Measurements from ENCODE around the gene APOBR. TPM values are rescaled to one million over a fixed set of nuclear protein-coding genes. Genes with fewer than 3 reads are reported as not detected.

APOBR gene
- total and polyA plus RNA-seq, 2 of the 13 experiments (the other 11 are each of a cell fraction or from before 2014, with no cell fraction given) = 0.03 TPM; not detected in 1

- CTCF ChIA-PET (ENCODE audit: low intra/inter-chr PET ratio, low total read pairs) = no interaction called here
- H4K20me1 ChIP-seq (ENCODE audit: insufficient read depth, low read length) = no peaks in the 10 kb centered on the region
- TF ChIP-seq ZNF607 (CRISPR knock-in tag; IDR thresholded peaks at IDR 0.05; ENCODE audit: borderline replicate concordance) (0 out of 2 replicates have a peak, but pooled peaks have one; percentile 53), ZFP36L1 (CRISPR knock-in tag; IDR thresholded peaks at IDR 0.05) (no peak)
- no peak overlapping the region for H2AFZ ChIP-seq (ENCODE audit: low read length)
- no peak overlapping the region for H3K9ac ChIP-seq (ENCODE audit: insufficient read depth, low read depth, low read length)
- no peaks in the 10 kb centered on the region for H3K79me2 ChIP-seq (ENCODE audit: insufficient read depth, low read length)
- POLR2A ChIA-PET = no interaction called here
- no peaks in the 10 kb centered on the region for H3K36me3 ChIP-seq (replicated peaks in 1 of 2; ENCODE audit: control insufficient read depth in 1 of 2, insufficient read depth in 2 of 2, low read length in 2 of 2)
- in situ Hi-C loops (cut with HindIII; ENCODE audit: extremely low pct_ligation_motif_present, low pct_unique_long_range_greater_than_20kb) = no loop called here
- no peak overlapping the region for H3K4me3 ChIP-seq (replicated peaks in 1 of 3; ENCODE audit: insufficient read depth in 1 of 3, low read depth in 2 of 3, low read length in 3 of 3)
- ATAC-seq (no peak), DNase-seq (ENCODE audit: low spot score) (no peak), FAIRE-seq (no peak)
- H3K27ac ChIP-seq (ENCODE audit: extremely low read length, insufficient read depth, low read length) = no peak overlapping the region
- H3K4me2 ChIP-seq (ENCODE audit: low read depth, low read length) = peak overlapping the region; percentile 2; the same call in 1 of the 2 replicates
- BruUV-seq (replicated peaks) = no TSS peak
- 92% methylated on average over 3 of the region's 3 CpGs for WGBS (ENCODE audit: low lambda C conversion rate)
- peaks cover 0 to 7% of the 10 kb centered on the region in 2 experiments; a peak in 3 of 5 replicates for H3K27me3 ChIP-seq (ENCODE audit: control insufficient read depth in 1 of 2, insufficient read depth in 2 of 2, low read length in 2 of 2)
- intact Hi-C loops (cut with micrococcal nuclease; ENCODE audit: unreplicated experiment) = no loop called here
- H3K9me3 ChIP-seq (ENCODE audit: low read length) = no peaks in the 10 kb centered on the region
- peaks cover 70% of the 10 kb centered on the region for H3K4me1 ChIP-seq (ENCODE audit: insufficient read depth, low read length)
Observed at GRCh38 chr16:28511031-28511430, 16.6 kb downstream of the APOBR start.

GRCh38 chr16:28511801-28512789 lies 17.7 kb downstream of the APOBR start:
- Histone ChIP-seq H2AFZ (ENCODE audit: low read length) (peak overlapping the region; percentile 63), H3K79me2 (ENCODE audit: insufficient read depth, low read length) (no peaks in the 10 kb centered on the region), H3K36me3 (replicated peaks in 1 of 2; ENCODE audit: control insufficient read depth in 1 of 2, insufficient read depth in 2 of 2, low read length in 2 of 2) (no peaks in the 10 kb centered on the region), H3K27ac (ENCODE audit: extremely low read length, insufficient read depth, low read length) (no peak overlapping the region), H4K20me1 (ENCODE audit: insufficient read depth, low read length) (no peaks in the 10 kb centered on the region), H3K4me1 (ENCODE audit: insufficient read depth, low read length) (peaks cover 60% of the 10 kb centered on the region), H3K9me3 (ENCODE audit: low read length) (no peaks in the 10 kb centered on the region), H3K4me2 (ENCODE audit: low read depth, low read length) (peak overlapping the region; percentile 67), H3K27me3 (ENCODE audit: control insufficient read depth in 1 of 2, insufficient read depth in 2 of 2, low read length in 2 of 2) (peaks cover 0 to 6% of the 10 kb centered on the region in 2 experiments; a peak in 2 of 5 replicates), H3K9ac (ENCODE audit: insufficient read depth, low read depth, low read length) (peak overlapping the region; percentile 32; the same call in 1 of the 2 replicates), H3K4me3 (replicated peaks in 1 of 3; ENCODE audit: insufficient read depth in 1 of 3, low read depth in 2 of 3, low read length in 3 of 3) (peak overlapping the region; percentile 16 to 63 (median 30); a peak in 4 of 6 replicates)
- WGBS (ENCODE audit: low lambda C conversion rate) = 42% methylated on average over 19 of the region's 21 CpGs
- peak; percentile 12 for FAIRE-seq
- peak; percentile 75 for DNase-seq (ENCODE audit: low spot score)
- ChIA-PET CTCF (ENCODE audit: low intra/inter-chr PET ratio, low total read pairs) (no interaction called here), POLR2A (interaction anchor here (1.5 kb wide), 1 partner anchor 14 kb away, joined by 5 read pairs; no protein-coding TSS in a partner anchor)
- intact Hi-C loops (cut with micrococcal nuclease; ENCODE audit: unreplicated experiment) = no loop called here
- peak; percentile 57 for ATAC-seq
- in situ Hi-C loops (cut with HindIII; ENCODE audit: extremely low pct_ligation_motif_present, low pct_unique_long_range_greater_than_20kb) = no loop called here
- no TSS peak for BruUV-seq (replicated peaks)
- TF ChIP-seq ZNF605 (CRISPR knock-in tag; IDR thresholded peaks at IDR 0.05) (peak; percentile 33; the same call in 1 of the 2 replicates), U2AF1 (optimal IDR thresholded peaks at IDR 0.05; ENCODE audit: low read depth, low read length) (no peak), ZNF232 (CRISPR knock-in tag; IDR thresholded peaks at IDR 0.05; ENCODE audit: borderline replicate concordance) (0 out of 2 replicates have a peak, but pooled peaks have one; percentile 40), YY1 (IDR thresholded peaks at IDR 0.05; ENCODE audit: insufficient read depth, insufficient replicate concordance, low read depth, low read length) (no peak), ZBTB14 (CRISPR knock-in tag; IDR thresholded peaks at IDR 0.05) (no peak), DPF2 (CRISPR knock-in tag; IDR thresholded peaks at IDR 0.05; ENCODE audit: borderline replicate concordance, low read depth) (no peak; the same call in 1 of the 2 replicates), ZNF121 (CRISPR knock-in tag; IDR thresholded peaks at IDR 0.05) (peak; percentile 84), ZNF687 (CRISPR knock-in tag; IDR thresholded peaks at IDR 0.05) (peak; percentile 84)

Data from HepG2 (cell line).